Prostate gland (tissue), 2 donors: Measurements from ENCODE around the gene PRTG. TPM values are rescaled to one million over a fixed set of nuclear protein-coding genes. Genes with fewer than 3 reads are reported as not detected.

ENCODE experiments used
- DNase-seq: peaks from one replicate; pipeline ENCODE4 v3.0.0-alpha.2; 2019; ENCODE audit warnings: low spot score
- H3K27ac ChIP-seq, 2 donors: fragments of 200-600 bp; sonication (generic); 2 replicates each; pipeline ENCODE4 v1.5.1; 2017 to 2019
- H3K27me3 ChIP-seq: fragments of 200-600 bp; sonication (generic); replicated peaks from 2 replicates; pipeline ENCODE4 v1.5.1; 2019; ENCODE audit not compliant: insufficient read depth
- H3K36me3 ChIP-seq, 2 donors: fragments of 200-600 bp; sonication (generic); 1 replicate in 1 of 2; 2 replicates in 1 of 2; pipeline versions ENCODE4 v1.5.1 to v1.8.1; 2017 to 2019
- H3K4me1 ChIP-seq: fragments of 200-600 bp; sonication (generic); replicated peaks from 2 replicates; pipeline ENCODE4 v1.5.1; 2019
- H3K4me3 ChIP-seq, 2 donors: fragments of 200-600 bp; sonication (generic); 2 replicates each; pipeline ENCODE4 v1.5.1; 2017 to 2019
- H3K9me3 ChIP-seq: fragments of 200-600 bp; sonication (generic); 2 replicates; pipeline ENCODE4 v1.5.1; 2017
- POLR2A ChIP-seq: fragments of 450-650 bp; IDR thresholded peaks from one replicate; pipeline ENCODE4 v1.6.1; 2016; ENCODE audit warnings: antibody characterized with exemption, mild to moderate bottlenecking
- POLR2AphosphoS5 ChIP-seq: sonication (generic); formaldehyde crosslinking; IDR thresholded peaks from one replicate; pipeline ENCODE4 v1.6.1; 2017; ENCODE audit warnings: antibody characterized with exemption
- WGBS: methylation state at CpG from one replicate; pipeline ENCODE4 v1.1.5; 2018; 5-methylcytosine and 5-hydroxymethylcytosine counted together
- intact Hi-C: fragments of 100-400 bp; cut with DNase I; formaldehyde crosslinking; loops from one replicate; pipeline ENCODE4 v1.14.2; 2022
- total RNA-seq, 2 donors: library from RNA; depleted of rRNA; stranded (reverse); fragments of >200 nt; gene quantifications; one replicate each; pipeline ENCODE4 v1.1.0, GENCODE V29; 2016
- TF ChIP-seq, protein P1 (sequence below), 4 experiments: fragments of 200-600 bp in 2 of 4; fragments of 450-650 bp in 2 of 4; sonication (generic) in 2 of 4; IDR thresholded peaks; 1 replicate in 3 of 4; 2 replicates in 1 of 4; pipeline ENCODE4 v1.5.1; 2016 to 2019; ENCODE audit warnings: antibody characterized with exemption in 4 of 4, mild to moderate bottlenecking in 2 of 4, moderate library complexity in 2 of 4

The PRTG gene
- total RNA-seq, 2 donors from 2014 or later, result 6.1 to 9.4 TPM

DNA sequence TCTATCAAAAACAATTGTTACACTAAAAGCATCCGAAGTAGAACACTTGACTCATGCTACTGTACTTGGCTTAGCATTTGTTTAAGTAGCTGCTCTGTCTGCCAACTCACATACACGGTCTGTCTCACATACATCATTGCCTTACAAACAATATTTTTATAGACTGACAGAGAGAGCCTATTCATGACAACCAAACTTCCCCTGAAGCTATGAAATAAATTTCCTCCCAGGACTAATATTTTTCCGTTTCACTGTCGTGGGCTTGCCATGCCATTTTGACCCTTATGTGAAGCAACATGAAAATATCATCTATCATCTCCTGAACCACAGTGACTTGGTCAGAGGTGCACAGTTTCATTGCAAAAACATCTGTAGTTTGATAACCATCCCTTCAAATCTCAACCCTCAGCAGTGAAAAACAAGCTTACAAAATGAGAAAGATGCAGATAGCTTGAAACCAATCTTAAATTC is 88.4 kb downstream of the PRTG start:
- no peaks in the 10 kb centered on the region for H3K4me1 ChIP-seq
- no peaks in the 10 kb centered on the region for H3K27me3 ChIP-seq
- 19% methylated on average over 4 of the region's 4 CpGs for WGBS
- H3K27ac ChIP-seq, result no peak overlapping the region
- intact Hi-C loops, result no loop called here
- no peaks in the 10 kb centered on the region for H3K36me3 ChIP-seq
- no peak for DNase-seq
- no peaks in the 10 kb centered on the region for H3K9me3 ChIP-seq
- no peak for TF ChIP-seq POLR2A
- TF ChIP-seq POLR2AphosphoS5, result no peak
- TF ChIP-seq, protein P1, sequence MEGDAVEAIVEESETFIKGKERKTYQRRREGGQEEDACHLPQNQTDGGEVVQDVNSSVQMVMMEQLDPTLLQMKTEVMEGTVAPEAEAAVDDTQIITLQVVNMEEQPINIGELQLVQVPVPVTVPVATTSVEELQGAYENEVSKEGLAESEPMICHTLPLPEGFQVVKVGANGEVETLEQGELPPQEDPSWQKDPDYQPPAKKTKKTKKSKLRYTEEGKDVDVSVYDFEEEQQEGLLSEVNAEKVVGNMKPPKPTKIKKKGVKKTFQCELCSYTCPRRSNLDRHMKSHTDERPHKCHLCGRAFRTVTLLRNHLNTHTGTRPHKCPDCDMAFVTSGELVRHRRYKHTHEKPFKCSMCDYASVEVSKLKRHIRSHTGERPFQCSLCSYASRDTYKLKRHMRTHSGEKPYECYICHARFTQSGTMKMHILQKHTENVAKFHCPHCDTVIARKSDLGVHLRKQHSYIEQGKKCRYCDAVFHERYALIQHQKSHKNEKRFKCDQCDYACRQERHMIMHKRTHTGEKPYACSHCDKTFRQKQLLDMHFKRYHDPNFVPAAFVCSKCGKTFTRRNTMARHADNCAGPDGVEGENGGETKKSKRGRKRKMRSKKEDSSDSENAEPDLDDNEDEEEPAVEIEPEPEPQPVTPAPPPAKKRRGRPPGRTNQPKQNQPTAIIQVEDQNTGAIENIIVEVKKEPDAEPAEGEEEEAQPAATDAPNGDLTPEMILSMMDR (IDR thresholded peaks at IDR 0.05), result no peak
- no peak overlapping the region for H3K4me3 ChIP-seq

DNA sequence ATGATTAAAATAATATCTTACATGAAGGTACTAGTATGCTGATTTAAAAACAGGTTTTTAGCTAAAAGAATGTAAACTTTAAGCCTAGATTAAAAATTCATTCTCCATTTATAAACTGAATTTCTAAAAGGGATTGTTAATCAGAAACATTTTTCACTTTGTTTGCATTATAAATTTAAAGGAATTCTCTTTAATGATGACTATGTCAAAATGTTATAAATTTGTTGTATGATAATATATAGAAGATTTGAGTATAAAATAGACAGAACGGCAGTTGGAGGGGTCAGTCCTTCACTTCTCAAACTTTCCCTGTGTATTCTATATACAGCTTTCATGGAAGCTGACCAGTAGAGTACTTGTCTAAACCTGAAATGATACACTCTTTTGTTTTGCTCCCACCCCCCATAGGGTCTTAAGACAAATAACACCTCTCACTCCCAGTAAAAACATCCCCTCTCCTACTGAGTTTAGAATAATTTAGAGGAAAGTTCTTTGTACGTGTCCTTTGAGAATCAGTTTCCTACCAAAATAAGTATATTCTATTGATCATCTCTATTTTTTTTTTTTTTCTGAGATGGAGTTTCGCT is 90.0 kb downstream of the PRTG start:
- WGBS, result 95% methylated on average over 3 of the region's 3 CpGs
- H3K4me1 ChIP-seq, result no peaks in the 10 kb centered on the region
- intact Hi-C loops, result no loop called here

GRCh38 chr15:55652359-55652758 is 90.6 kb downstream of the PRTG start:
- no peak for DNase-seq
- 80% methylated on average over 7 of the region's 7 CpGs for WGBS
- Histone ChIP-seq H3K27ac (no peak overlapping the region), H3K36me3 (no peaks in the 10 kb centered on the region), H3K27me3 (no peaks in the 10 kb centered on the region), H3K4me1 (no peaks in the 10 kb centered on the region), H3K9me3 (no peaks in the 10 kb centered on the region), H3K4me3 (no peak overlapping the region)
- TF ChIP-seq POLR2A, result no peak
- no peak for TF ChIP-seq POLR2AphosphoS5
- TF ChIP-seq, protein P1 (IDR thresholded peaks at IDR 0.05), result no peak
- intact Hi-C loops, result no loop called here

More for the DNA sequence above, 90.0 kb downstream of the PRTG start:
- H3K4me3 ChIP-seq, result no peak overlapping the region
- no peaks in the 10 kb centered on the region for H3K9me3 ChIP-seq
- no peak for DNase-seq
- no peaks in the 10 kb centered on the region for H3K27me3 ChIP-seq
- TF ChIP-seq, protein P1 (IDR thresholded peaks at IDR 0.05), result no peak
- TF ChIP-seq POLR2AphosphoS5, result no peak
- no peak for TF ChIP-seq POLR2A
- H3K36me3 ChIP-seq, result no peaks in the 10 kb centered on the region
- H3K27ac ChIP-seq, result no peak overlapping the region

DNA sequence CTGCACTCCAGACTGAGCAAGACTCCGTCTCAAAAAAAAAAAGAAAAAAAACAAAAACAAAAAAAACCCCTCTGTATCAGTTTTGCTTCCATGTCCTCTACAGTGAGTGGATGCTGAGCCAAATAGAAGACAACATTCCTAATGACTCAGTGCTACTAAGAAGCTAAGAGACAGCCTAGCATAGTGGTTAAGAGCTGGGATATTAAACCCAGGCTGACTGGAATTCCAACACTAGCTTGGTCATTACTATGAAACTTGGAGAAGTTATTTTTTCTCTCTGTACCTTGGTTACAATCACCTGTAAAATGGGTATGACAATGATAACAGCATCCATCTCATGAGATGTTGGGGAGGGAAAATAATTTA is 93.9 kb downstream of the PRTG start:
- H3K27me3 ChIP-seq, result no peaks in the 10 kb centered on the region
- H3K36me3 ChIP-seq, result no peaks in the 10 kb centered on the region
- H3K27ac ChIP-seq, result no peak overlapping the region
- TF ChIP-seq POLR2A (no peak), POLR2AphosphoS5 (no peak)
- TF ChIP-seq, protein P1 (IDR thresholded peaks at IDR 0.05), result no peak
- 94% methylated on average over 1 of the region's 1 CpG for WGBS
- DNase-seq, result no peak
- H3K4me1 ChIP-seq, result no peaks in the 10 kb centered on the region
- no peaks in the 10 kb centered on the region for H3K9me3 ChIP-seq
- intact Hi-C loops, result loop anchor here (2.0 to 10.0 kb wide), 2 partner anchors 198 to 406 kb away; no protein-coding TSS in a partner anchor
- no peak overlapping the region for H3K4me3 ChIP-seq

DNA sequence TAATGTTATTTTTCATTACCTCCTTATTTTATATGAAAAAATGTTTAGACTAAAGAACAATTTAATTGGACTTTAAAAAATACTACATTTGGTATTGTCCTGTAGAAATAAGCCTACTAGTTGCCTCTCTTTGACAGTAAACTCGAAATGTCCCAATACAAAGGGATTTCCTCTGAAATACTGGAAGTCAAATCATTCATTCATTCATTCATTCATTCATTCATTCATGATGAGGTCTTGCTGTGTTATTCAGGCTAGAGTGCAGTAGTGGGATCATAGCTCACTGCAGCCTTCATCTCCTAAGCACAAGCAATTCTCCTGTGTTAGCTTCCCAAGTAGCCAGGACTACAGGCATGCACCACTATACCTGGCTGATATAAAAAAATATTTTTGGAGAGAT is 104.2 kb downstream of the PRTG start:
- Histone ChIP-seq H3K27ac (no peak overlapping the region), H3K36me3 (no peaks in the 10 kb centered on the region), H3K9me3 (no peaks in the 10 kb centered on the region), H3K4me1 (no peaks in the 10 kb centered on the region), H3K27me3 (no peaks in the 10 kb centered on the region), H3K4me3 (no peak overlapping the region)
- DNase-seq, result no peak
- TF ChIP-seq POLR2A (no peak), POLR2AphosphoS5 (no peak)
- TF ChIP-seq, protein P1 (IDR thresholded peaks at IDR 0.05), result no peak
- 87% methylated on average over 1 of the region's 1 CpG for WGBS
- intact Hi-C loops, result loop anchor here (10.0 kb wide), 1 partner anchor 114 kb away; no protein-coding TSS in a partner anchor
